KMS-11 (cell line): ENCODE data around the gene TMEM97.

ENCODE experiments used
- H2AFZ ChIP-seq: fragments of 200-600 bp; sonication (generic); 2 replicates; pipeline ENCODE4 v1.6.1; 2016; ENCODE audit warnings: antibody characterized with exemption, mixed run types, low read depth
- H3K27ac ChIP-seq: fragments of 200-600 bp; sonication (generic); 2 replicates; pipeline ENCODE4 v1.6.1; 2016; ENCODE audit warnings: mild to moderate bottlenecking, mixed run types
- H3K27me3 ChIP-seq: fragments of 200-600 bp; sonication (generic); 2 replicates; pipeline ENCODE4 v1.6.1; 2017; ENCODE audit warnings: mild to moderate bottlenecking, low read depth, mixed run types, moderate library complexity; ENCODE audit not compliant: insufficient read depth
- H3K36me3 ChIP-seq: fragments of 200-600 bp; sonication (generic); 2 replicates; pipeline ENCODE4 v1.6.1; 2017; ENCODE audit warnings: mild to moderate bottlenecking, mixed run types; ENCODE audit not compliant: insufficient read depth
- H3K4me1 ChIP-seq: fragments of 200-600 bp; sonication (generic); 2 replicates; pipeline ENCODE4 v1.6.1; 2016; ENCODE audit warnings: mild to moderate bottlenecking, low read depth, mixed run types; ENCODE audit not compliant: poor library complexity, severe bottlenecking
- H3K4me2 ChIP-seq: fragments of 200-600 bp; sonication (generic); 2 replicates; pipeline ENCODE4 v1.7.0; 2016; ENCODE audit warnings: mild to moderate bottlenecking, mixed run types
- H3K4me3 ChIP-seq: fragments of 200-600 bp; sonication (generic); IDR thresholded peaks from 2 replicates; pipeline ENCODE4 v1.6.1; 2017; ENCODE audit warnings: low read depth, low read length, mixed read lengths; ENCODE audit not compliant: insufficient read depth
- H3K79me2 ChIP-seq: fragments of 200-600 bp; sonication (generic); 2 replicates; pipeline ENCODE4 v1.6.1; 2016; ENCODE audit warnings: low read depth, mixed run types; ENCODE audit not compliant: insufficient read depth
- H3K9ac ChIP-seq: fragments of 200-600 bp; sonication (generic); 2 replicates; pipeline ENCODE4 v1.6.1; 2016; ENCODE audit warnings: mild to moderate bottlenecking, mixed run types
- H4K20me1 ChIP-seq: fragments of 200-600 bp; sonication (generic); 2 replicates; pipeline ENCODE4 v1.6.1; 2016; ENCODE audit warnings: mild to moderate bottlenecking, mixed run types; ENCODE audit not compliant: insufficient read depth
- CTCF ChIP-seq: fragments of 200-600 bp; sonication (generic); conservative IDR thresholded peaks from 2 replicates; pipeline ENCODE4 v1.6.1; 2017; ENCODE audit warnings: low read depth, mild to moderate bottlenecking, antibody characterized with exemption, low read length, moderate library complexity, mixed read lengths

TMEM97 gene

DNA sequence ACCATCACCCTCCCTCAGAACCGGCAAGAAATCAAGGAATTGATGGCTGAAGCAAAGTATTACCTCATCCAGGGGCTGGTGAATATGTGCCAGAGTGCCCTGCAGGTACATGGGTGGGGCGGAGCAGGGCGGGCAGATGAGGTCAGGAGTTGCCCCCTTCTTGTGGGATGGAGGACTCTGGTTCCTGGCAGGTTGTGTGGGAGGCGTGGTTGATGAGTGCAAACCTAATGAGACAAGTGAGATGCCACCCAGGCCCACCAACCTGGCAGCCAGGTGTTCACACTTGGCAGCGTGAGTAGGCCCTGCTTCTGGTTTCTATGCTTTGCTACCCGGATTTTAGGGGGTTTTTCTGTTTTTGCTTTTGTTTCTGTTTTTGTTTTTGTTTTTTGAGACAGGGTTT is 21.4 kb downstream of the TMEM97 start:
- Histone ChIP-seq H2AFZ (no peak overlapping the region), H3K4me2 (no peak overlapping the region), H3K4me3 (no peak overlapping the region), H3K9ac (no peak overlapping the region), H3K27me3 (no peaks in the 10 kb centered on the region), H3K4me1 (peaks cover 8% of the 10 kb centered on the region), H3K27ac (no peak overlapping the region), H3K36me3 (no peaks in the 10 kb centered on the region), H3K79me2 (no peaks in the 10 kb centered on the region; the same call in 1 of the 2 replicates), H4K20me1 (no peaks in the 10 kb centered on the region)
- TF ChIP-seq CTCF = no peak

- Histone ChIP-seq H2AFZ (no peak overlapping the region), H4K20me1 (no peaks in the 10 kb centered on the region), H3K4me1 (peaks cover 5% of the 10 kb centered on the region), H3K4me2 (no peak overlapping the region), H3K27ac (no peak overlapping the region), H3K79me2 (no peaks in the 10 kb centered on the region), H3K4me3 (no peak overlapping the region), H3K36me3 (no peaks in the 10 kb centered on the region), H3K27me3 (no peaks in the 10 kb centered on the region), H3K9ac (no peak overlapping the region)
- TF ChIP-seq CTCF = no peak
Observed at GRCh38 chr17:28341516-28341915, 22.5 kb downstream of the TMEM97 start.

GRCh38 chr17:28342313-28342712 is 23.3 kb downstream of the TMEM97 start:
- Histone ChIP-seq H3K27ac (no peak overlapping the region), H3K4me3 (no peak overlapping the region), H4K20me1 (no peaks in the 10 kb centered on the region), H3K27me3 (no peaks in the 10 kb centered on the region), H3K36me3 (no peaks in the 10 kb centered on the region; the same call in 1 of the 2 replicates), H3K79me2 (no peaks in the 10 kb centered on the region), H3K9ac (no peak overlapping the region), H3K4me2 (no peak overlapping the region), H3K4me1 (no peaks in the 10 kb centered on the region), H2AFZ (no peak overlapping the region)
- no peak for TF ChIP-seq CTCF

GRCh38 chr17:28343491-28343932 is 24.5 kb downstream of the TMEM97 start:
- peaks cover 3% of the 10 kb centered on the region; the same call in 1 of the 2 replicates for H3K36me3 ChIP-seq
- H3K27me3 ChIP-seq = no peaks in the 10 kb centered on the region
- H4K20me1 ChIP-seq = no peaks in the 10 kb centered on the region
- no peak overlapping the region for H3K4me2 ChIP-seq
- no peaks in the 10 kb centered on the region for H3K79me2 ChIP-seq
- no peak for TF ChIP-seq CTCF
- H2AFZ ChIP-seq = no peak overlapping the region
- no peak overlapping the region for H3K4me3 ChIP-seq
- H3K4me1 ChIP-seq = no peaks in the 10 kb centered on the region
- H3K27ac ChIP-seq = no peak overlapping the region
- no peak overlapping the region for H3K9ac ChIP-seq
